ENCODE results near the gene ARHGAP42. TPM values are rescaled to one million over a fixed set of nuclear protein-coding genes. Genes with fewer than 3 reads are reported as not detected.

The ARHGAP42 gene
- total and polyA plus RNA-seq, 2 of the 13 experiments (the other 11 are each of a cell fraction or from before 2014, with no cell fraction given) = 2.5 to 4.3 TPM

DNA sequence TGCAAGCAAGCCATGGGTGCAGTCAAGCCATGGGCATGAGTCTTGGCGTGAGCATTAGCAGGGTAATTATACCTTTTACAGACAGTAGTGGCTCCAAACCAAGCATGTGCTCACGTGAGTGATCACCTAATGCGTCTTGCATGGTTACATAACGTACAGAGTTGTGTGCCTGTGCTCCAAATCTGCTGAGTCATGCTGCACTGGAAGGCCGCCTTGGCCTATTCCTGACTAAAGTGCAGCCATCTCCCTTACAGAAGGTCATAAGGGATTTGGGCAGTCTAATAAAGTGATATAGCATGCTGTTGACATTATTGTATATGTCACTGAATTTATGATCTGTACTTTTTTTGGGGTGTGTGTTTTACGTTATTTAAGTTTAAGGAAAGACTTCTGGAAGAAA is 102.4 kb downstream of the ARHGAP42 start (continued):
- TF ChIP-seq ZFP90 (CRISPR knock-in tag; IDR thresholded peaks at IDR 0.05; ENCODE audit: borderline replicate concordance) = no peak
- TF ChIP-seq ZNF207 (IDR thresholded peaks at IDR 0.05; ENCODE audit: borderline replicate concordance) = no peak
- TF ChIP-seq RNF2 (conservative IDR thresholded peaks at IDR 0.05; ENCODE audit: low read depth) = no peak
- TF ChIP-seq, protein P1, sequence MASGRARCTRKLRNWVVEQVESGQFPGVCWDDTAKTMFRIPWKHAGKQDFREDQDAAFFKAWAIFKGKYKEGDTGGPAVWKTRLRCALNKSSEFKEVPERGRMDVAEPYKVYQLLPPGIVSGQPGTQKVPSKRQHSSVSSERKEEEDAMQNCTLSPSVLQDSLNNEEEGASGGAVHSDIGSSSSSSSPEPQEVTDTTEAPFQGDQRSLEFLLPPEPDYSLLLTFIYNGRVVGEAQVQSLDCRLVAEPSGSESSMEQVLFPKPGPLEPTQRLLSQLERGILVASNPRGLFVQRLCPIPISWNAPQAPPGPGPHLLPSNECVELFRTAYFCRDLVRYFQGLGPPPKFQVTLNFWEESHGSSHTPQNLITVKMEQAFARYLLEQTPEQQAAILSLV (CRISPR knock-in tag; IDR thresholded peaks at IDR 0.05; ENCODE audit: borderline replicate concordance) = no peak
- TF ChIP-seq ZNF441 (CRISPR knock-in tag; IDR thresholded peaks at IDR 0.05; ENCODE audit: borderline replicate concordance) = no peak
- no peak for TF ChIP-seq FLYWCH1 (CRISPR knock-in tag; IDR thresholded peaks at IDR 0.05)

DNA sequence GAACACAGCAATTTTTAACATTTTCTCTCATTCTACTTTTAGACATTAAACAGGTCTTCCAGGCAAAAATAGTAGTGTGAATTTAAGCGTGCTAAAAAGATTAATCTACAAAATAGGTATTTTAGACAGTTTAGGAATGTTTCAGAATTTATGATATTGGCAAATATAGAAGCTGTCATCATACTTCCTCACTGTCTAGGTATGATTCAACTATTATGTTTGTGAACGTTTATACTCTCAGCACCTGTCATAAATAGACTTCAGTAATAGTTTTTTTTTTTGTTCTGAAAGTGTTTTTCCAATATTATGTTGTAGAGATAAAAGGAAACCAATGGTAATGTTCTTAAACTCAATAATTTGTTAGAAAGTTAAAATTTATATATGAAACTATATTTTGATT is 103.0 kb downstream of the ARHGAP42 start:
- no peaks in the 10 kb centered on the region for H3K27me3 ChIP-seq (ENCODE audit: control insufficient read depth in 1 of 2, insufficient read depth in 2 of 2, low read length in 2 of 2)
- DNase-seq (ENCODE audit: low spot score) (no peak), ATAC-seq (no peak), FAIRE-seq (no peak)
- no peak overlapping the region for H3K4me2 ChIP-seq (ENCODE audit: low read depth, low read length)
- no peaks in the 10 kb centered on the region for H3K9me3 ChIP-seq (ENCODE audit: low read length)
- in situ Hi-C loops (cut with HindIII; ENCODE audit: extremely low pct_ligation_motif_present, low pct_unique_long_range_greater_than_20kb) = no loop called here
- no peaks in the 10 kb centered on the region for H3K79me2 ChIP-seq (ENCODE audit: insufficient read depth, low read length)
- no peak overlapping the region for H3K27ac ChIP-seq (ENCODE audit: extremely low read length, insufficient read depth, low read length)
- no peak overlapping the region for H3K4me3 ChIP-seq (replicated peaks in 1 of 3; ENCODE audit: insufficient read depth in 1 of 3, low read depth in 2 of 3, low read length in 3 of 3)
- WGBS (ENCODE audit: low lambda C conversion rate) = 74% methylated on average over 2 of the region's 2 CpGs
- ChIA-PET POLR2A (no interaction called here), CTCF (ENCODE audit: low intra/inter-chr PET ratio, low total read pairs) (no interaction called here)
- no peak overlapping the region for H2AFZ ChIP-seq (ENCODE audit: low read length)
- BruUV-seq (replicated peaks) = no TSS peak
- H3K9ac ChIP-seq (ENCODE audit: insufficient read depth, low read depth, low read length) = no peak overlapping the region
- intact Hi-C loops (cut with micrococcal nuclease; ENCODE audit: unreplicated experiment) = no loop called here
- H3K36me3 ChIP-seq (replicated peaks in 1 of 2; ENCODE audit: control insufficient read depth in 1 of 2, insufficient read depth in 2 of 2, low read length in 2 of 2) = no peaks in the 10 kb centered on the region
- H3K4me1 ChIP-seq (ENCODE audit: insufficient read depth, low read length) = peaks cover 12% of the 10 kb centered on the region
- H4K20me1 ChIP-seq (ENCODE audit: insufficient read depth, low read length) = no peaks in the 10 kb centered on the region
- TF ChIP-seq, protein P2, sequence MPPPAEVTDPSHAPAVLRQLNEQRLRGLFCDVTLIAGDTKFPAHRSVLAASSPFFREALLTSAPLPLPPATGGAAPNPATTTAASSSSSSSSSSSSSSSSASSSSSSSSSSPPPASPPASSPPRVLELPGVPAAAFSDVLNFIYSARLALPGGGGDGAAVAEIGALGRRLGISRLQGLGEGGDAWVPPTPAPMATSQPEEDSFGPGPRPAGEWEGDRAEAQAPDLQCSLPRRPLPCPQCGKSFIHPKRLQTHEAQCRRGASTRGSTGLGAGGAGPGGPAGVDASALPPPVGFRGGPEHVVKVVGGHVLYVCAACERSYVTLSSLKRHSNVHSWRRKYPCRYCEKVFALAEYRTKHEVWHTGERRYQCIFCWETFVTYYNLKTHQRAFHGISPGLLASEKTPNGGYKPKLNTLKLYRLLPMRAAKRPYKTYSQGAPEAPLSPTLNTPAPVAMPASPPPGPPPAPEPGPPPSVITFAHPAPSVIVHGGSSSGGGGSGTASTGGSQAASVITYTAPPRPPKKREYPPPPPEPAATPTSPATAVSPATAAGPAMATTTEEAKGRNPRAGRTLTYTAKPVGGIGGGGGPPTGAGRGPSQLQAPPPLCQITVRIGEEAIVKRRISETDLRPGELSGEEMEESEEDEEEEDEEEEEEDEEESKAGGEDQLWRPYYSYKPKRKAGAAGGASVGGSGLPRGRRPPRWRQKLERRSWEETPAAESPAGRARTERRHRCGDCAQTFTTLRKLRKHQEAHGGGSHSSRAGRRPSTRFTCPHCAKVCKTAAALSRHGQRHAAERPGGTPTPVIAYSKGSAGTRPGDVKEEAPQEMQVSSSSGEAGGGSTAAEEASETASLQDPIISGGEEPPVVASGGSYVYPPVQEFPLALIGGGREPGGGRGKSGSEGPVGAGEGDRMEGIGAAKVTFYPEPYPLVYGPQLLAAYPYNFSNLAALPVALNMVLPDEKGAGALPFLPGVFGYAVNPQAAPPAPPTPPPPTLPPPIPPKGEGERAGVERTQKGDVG (CRISPR knock-in tag; IDR thresholded peaks at IDR 0.05; ENCODE audit: borderline replicate concordance) = no peak
- TF ChIP-seq ZNF772 (CRISPR knock-in tag; IDR thresholded peaks at IDR 0.05) = no peak
- no peak for TF ChIP-seq ZNF230 (CRISPR knock-in tag; IDR thresholded peaks at IDR 0.05)
- TF ChIP-seq NCOA5 (CRISPR knock-in tag; IDR thresholded peaks at IDR 0.05) = no peak
- TF ChIP-seq, protein P3, sequence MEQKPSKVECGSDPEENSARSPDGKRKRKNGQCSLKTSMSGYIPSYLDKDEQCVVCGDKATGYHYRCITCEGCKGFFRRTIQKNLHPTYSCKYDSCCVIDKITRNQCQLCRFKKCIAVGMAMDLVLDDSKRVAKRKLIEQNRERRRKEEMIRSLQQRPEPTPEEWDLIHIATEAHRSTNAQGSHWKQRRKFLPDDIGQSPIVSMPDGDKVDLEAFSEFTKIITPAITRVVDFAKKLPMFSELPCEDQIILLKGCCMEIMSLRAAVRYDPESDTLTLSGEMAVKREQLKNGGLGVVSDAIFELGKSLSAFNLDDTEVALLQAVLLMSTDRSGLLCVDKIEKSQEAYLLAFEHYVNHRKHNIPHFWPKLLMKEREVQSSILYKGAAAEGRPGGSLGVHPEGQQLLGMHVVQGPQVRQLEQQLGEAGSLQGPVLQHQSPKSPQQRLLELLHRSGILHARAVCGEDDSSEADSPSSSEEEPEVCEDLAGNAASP (CRISPR knock-in tag; IDR thresholded peaks at IDR 0.05; ENCODE audit: borderline replicate concordance) = no peak
- TF ChIP-seq, protein P4, sequence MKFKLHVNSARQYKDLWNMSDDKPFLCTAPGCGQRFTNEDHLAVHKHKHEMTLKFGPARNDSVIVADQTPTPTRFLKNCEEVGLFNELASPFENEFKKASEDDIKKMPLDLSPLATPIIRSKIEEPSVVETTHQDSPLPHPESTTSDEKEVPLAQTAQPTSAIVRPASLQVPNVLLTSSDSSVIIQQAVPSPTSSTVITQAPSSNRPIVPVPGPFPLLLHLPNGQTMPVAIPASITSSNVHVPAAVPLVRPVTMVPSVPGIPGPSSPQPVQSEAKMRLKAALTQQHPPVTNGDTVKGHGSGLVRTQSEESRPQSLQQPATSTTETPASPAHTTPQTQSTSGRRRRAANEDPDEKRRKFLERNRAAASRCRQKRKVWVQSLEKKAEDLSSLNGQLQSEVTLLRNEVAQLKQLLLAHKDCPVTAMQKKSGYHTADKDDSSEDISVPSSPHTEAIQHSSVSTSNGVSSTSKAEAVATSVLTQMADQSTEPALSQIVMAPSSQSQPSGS (CRISPR knock-in tag; IDR thresholded peaks at IDR 0.05) = no peak
- no peak for TF ChIP-seq NFE2L2 (IDR thresholded peaks at IDR 0.05; ENCODE audit: low read length)
- TF ChIP-seq ZNF224 (CRISPR knock-in tag; IDR thresholded peaks at IDR 0.05) = no peak

All from HepG2 (cell line).